Measurements from ENCODE around the gene NRDC. TPM values are rescaled to one million over a fixed set of nuclear protein-coding genes. Genes with fewer than 3 reads are reported as not detected.

The NRDC gene
- total and polyA plus RNA-seq, 2 of the 8 experiments (the other 6 are each of a cell fraction or from before 2014, with no cell fraction given) = 70.2 to 182 TPM

- TF ChIP-seq CTCF (IDR thresholded peaks at IDR 0.05; ENCODE audit: control extremely low read depth in 1 of 3, insufficient read depth in 1 of 3, low read depth in 1 of 3, low read length in 3 of 3) = no peak
- no peak for TF ChIP-seq TBP (IDR thresholded peaks at IDR 0.05; ENCODE audit: low read depth, low read length)
Measured at GRCh38 chr1:51915951-51916350, 37.4 kb upstream of the NRDC start (continued).

Data from H1 (cell line).